ENCODE measurements around the gene DOCK2.

DOCK2 gene

GRCh38 chr5:169731221-169731620 lies 94.1 kb downstream of the DOCK2 start:
- no peak for DNase-seq (ENCODE audit: low read depth)
- no peak overlapping the region for H3K4me3 ChIP-seq (ENCODE audit: low read length)
- TF ChIP-seq CTCF (conservative IDR thresholded peaks at IDR 0.05; ENCODE audit: low read length) = no peak

GRCh38 chr5:169732841-169733240 lies 95.8 kb downstream of the DOCK2 start:
- TF ChIP-seq CTCF (conservative IDR thresholded peaks at IDR 0.05; ENCODE audit: low read length) = no peak
- no peak overlapping the region for H3K4me3 ChIP-seq (ENCODE audit: low read length)
- no peak for DNase-seq (ENCODE audit: low read depth)

GRCh38 chr5:169735913-169736312 lies 98.8 kb downstream of the DOCK2 start:
- no peak for TF ChIP-seq CTCF (conservative IDR thresholded peaks at IDR 0.05; ENCODE audit: low read length)
- no peak overlapping the region for H3K4me3 ChIP-seq (ENCODE audit: low read length)
- DNase-seq (ENCODE audit: low read depth) = no peak

GRCh38 chr5:169736653-169737052 lies 99.6 kb downstream of the DOCK2 start:
- no peak overlapping the region for H3K4me3 ChIP-seq (ENCODE audit: low read length)
- TF ChIP-seq CTCF (conservative IDR thresholded peaks at IDR 0.05; ENCODE audit: low read length) = no peak
- DNase-seq (ENCODE audit: low read depth) = no peak

GRCh38 chr5:169740435-169740834 lies 103.4 kb downstream of the DOCK2 start:
- TF ChIP-seq CTCF (conservative IDR thresholded peaks at IDR 0.05; ENCODE audit: low read length) = no peak
- no peak overlapping the region for H3K4me3 ChIP-seq (ENCODE audit: low read length)
- DNase-seq (ENCODE audit: low read depth) = no peak

GRCh38 chr5:169742771-169743296 lies 105.8 kb downstream of the DOCK2 start:
- no peak overlapping the region for H3K4me3 ChIP-seq (ENCODE audit: low read length)
- no peak for TF ChIP-seq CTCF (conservative IDR thresholded peaks at IDR 0.05; ENCODE audit: low read length)
- DNase-seq (ENCODE audit: low read depth) = peak; percentile 93

GRCh38 chr5:169744336-169744735 lies 107.3 kb downstream of the DOCK2 start:
- H3K4me3 ChIP-seq (ENCODE audit: low read length) = no peak overlapping the region
- DNase-seq (ENCODE audit: low read depth) = no peak
- TF ChIP-seq CTCF (conservative IDR thresholded peaks at IDR 0.05; ENCODE audit: low read length) = no peak

Measured in AG10803 (cell line).